GM19238 (cell line): ENCODE measurements around the gene GMPR2.

Experiments
- DNase-seq: peaks from one replicate; pipeline ENCODE4 v3.0.0; 2011; ENCODE audit warnings: low spot score; ENCODE audit not compliant: insufficient read length

Gene GMPR2

DNA sequence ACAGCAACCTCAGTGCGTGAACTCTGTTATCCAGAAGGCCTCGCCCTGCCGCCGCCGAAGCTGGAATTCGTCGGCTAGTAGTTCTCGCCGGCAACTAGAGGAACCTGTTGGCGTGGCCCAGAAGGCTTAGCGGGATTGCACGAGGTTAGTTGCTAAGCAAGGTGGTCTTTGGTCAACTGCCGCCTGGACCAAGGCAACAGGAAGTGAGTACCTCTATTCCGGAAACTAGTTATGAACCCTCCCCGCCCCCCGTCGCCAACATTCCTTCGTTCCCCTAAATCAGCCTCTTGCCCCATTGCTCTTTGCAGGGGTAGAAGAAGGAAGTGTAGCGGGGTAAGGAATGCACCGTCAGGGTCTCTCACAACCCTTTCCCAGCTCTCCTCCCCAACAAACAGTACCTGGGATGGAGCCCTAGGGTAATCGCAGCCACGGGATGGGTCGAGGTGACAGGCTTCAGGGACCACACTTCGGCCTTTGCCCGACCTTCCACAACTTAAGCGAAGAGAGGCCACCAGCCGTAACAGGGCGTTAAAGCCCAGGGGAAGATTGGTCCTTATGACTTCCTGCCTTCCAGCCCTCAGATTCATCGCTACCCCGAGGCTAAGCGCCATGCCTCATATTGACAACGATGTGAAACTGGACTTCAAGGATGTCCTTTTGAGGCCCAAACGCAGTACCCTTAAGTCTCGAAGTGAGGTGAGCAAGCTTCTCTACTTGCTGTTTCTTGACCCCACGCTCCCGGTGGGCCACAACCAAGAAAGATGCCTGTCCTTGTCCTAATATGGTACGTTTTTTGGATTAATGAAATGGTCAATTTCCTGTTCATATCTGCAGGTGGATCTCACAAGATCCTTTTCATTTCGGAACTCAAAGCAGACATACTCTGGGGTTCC lies at the start of gene GMPR2:
Gene GMPR2, plus strand, starts transcription at position 285 of the 893 bp plus-strand sequence. Its CDS starts 325 bp downstream, at position 610.
- DNase-seq, result no peak

DNA sequence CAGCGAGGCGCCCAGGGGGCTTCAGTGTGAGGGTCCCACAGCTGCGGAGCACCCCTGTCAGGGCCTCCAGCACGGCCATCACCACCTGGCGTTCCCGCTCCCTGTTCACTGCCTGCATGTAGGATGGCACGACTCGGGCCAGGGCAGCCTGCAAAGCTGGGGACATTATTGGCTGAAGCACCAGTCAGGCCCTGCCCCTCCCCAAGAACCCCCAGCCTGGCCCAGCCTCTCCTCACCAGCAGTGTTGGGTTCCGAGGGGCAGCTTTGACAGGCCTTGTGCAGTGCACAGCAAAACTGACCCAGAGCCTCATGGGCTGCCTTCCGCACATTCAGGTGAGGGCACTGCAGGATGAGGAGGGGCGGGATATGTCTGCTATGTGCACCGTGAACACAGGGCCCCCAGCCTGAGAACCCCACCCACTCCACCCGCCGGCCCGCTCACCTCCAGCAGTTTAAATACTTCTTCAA lies 49.7 kb upstream of the GMPR2 start:
- no peak for DNase-seq

GRCh38 chr14:24184104-24184970 lies 48.4 kb upstream of the GMPR2 start:
- DNase-seq, result no peak

GRCh38 chr14:24185026-24185425 lies 47.7 kb upstream of the GMPR2 start:
- DNase-seq, result no peak

- no peak for DNase-seq
Observed at GRCh38 chr14:24185741-24186140, 47.0 kb upstream of the GMPR2 start.

DNA sequence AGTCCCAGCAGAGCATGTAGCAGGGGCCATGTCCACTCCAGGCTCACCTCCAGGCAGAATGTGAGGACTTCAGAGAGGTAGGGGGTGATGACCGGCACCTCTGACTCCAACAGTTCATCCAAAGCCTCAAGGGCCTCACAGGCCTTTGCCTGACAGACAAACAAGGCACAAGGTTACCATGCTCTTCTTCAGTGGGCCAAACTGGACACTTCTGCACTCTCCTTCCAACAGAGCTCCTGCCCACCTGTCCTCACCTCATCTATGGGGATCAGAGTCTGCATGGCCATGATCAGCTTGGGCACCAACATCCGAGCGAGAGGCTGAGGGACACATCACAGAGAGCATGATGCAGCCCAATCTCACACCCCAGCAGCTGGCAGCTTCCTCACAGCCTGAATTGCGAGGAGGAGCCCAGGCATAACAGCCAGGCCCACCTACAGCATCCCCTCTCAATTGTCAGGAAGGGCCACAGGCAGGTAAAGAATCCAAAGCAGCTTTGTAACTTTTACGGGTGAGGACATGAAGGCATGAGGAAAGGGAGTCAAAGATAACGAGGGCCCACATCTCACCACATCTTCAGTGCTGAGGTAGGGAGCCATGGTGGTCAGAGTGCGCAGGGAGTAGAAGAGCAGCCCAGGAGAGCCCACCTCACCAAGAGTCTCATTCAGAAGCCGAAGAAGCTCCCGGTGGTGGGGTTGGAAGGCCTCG lies 45.7 kb upstream of the GMPR2 start:
- no peak for DNase-seq

DNA sequence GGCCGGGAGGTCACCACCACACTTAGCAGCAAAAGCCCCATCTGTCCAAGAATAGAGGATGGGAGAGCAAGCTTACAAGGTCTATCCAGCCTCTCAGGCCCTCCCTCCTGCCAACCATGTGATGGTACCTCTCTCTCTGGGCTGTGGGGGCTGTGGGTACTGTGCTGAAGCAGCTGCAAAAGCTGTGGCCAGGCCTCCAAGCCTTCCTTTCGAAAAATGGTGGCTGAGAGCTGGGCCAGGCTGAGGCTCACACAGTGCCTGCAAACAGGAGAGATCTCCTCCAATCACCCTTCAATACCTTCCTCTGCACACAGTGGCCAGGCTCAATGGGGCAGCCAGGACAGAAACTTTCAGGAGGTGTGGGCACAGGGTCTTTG lies 45.2 kb upstream of the GMPR2 start:
- DNase-seq, result no peak

- peak; percentile 99 for DNase-seq
Observed at GRCh38 chr14:24188251-24189058, 44.3 kb upstream of the GMPR2 start, which contains the start of gene IPO4. IPO4 (minus strand) TSS chr14:24188816; CDS start chr14:24188787, 29 bp downstream.

DNA sequence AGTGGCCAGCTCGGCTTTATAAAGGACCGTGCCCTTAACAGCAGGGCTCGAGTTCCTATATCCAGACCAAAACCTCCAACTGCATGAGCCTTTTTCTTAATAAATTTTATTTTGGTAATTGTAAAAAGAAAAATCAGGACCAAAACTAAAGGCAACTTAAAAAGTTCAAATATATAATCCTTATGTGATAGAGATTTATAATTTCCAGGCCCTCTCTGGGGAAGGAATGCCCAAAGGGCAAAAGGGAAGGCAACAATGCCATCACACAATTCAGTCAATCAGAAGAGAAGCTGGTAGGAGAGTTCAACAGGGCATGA lies 43.7 kb upstream of the GMPR2 start:
- no peak for DNase-seq

DNA sequence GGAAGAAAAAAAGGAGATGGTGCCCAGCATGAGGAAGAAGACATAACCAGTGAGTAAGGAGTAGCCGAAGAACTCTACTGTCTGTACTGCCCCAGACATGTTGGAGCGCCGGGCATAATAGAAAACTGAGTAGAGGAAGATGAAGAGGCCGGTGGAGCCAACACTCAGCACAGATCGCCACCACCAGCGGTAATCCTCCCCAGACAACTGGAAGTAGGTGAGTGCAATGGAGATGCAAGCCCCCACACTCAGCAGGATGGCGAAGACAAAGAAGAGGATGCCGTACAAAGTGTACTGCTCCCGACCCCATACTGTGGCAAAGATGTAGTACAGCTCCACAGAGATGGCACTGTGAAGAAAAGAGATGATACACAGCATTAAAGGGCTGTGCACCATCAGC lies 43.3 kb upstream of the GMPR2 start:
- DNase-seq, result no peak

- DNase-seq, result no peak
Observed at GRCh38 chr14:24190416-24190815, 42.3 kb upstream of the GMPR2 start.

DNA sequence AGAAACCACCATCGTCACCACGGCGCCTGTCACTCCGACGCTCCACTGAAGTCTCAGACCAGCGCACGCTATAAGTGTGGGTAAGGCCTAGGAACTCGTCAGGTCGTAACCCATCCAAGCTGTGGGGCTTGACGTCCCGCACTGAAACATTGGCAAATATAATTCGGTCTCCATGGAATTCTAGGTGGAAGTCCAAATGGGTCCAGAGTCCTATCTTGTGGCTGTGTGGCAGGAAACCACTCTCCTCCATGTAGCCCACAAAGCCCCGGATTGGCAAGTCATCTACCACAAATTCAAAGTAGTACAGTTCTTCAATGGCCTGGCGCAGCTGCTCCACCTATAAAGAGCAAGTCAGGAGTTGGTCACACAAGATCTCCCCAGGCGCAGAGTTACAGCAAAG lies 39.8 kb upstream of the GMPR2 start:
- DNase-seq, result no peak

DNA sequence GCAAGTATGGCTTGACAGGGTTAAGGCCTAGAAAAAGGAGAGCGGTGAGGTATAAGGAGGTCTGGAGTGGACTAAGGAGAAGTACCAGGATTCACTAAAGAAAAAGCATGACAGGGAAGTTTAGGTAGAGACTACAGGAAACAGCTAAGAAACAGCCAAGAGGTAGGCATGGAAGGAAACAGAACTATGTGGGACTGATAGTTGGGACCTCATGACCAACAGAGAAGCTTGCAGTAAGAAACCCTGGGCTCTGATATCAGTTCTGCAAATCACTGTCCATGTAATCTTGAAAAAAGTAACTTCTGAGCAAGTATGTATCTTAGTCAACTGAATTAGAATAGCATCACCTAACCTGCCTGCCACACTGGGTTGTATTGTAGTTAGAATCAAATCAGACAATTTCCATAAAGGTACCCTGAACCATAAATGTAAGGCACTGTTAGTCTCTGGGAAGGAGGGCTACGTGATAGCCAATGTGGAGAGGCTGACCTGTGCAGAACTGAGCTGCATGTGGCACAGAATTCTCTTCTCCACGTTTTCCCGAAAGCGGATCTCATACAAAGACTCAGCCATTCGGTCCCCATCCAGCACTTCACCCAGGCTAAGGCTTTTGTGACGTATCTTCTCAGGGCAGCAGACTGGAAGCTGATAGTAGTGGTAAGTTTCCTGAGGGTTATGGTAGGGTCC lies 38.4 kb upstream of the GMPR2 start:
- DNase-seq, result no peak

- DNase-seq, result no peak
Observed at GRCh38 chr14:24194873-24195185, 37.9 kb upstream of the GMPR2 start.

DNA sequence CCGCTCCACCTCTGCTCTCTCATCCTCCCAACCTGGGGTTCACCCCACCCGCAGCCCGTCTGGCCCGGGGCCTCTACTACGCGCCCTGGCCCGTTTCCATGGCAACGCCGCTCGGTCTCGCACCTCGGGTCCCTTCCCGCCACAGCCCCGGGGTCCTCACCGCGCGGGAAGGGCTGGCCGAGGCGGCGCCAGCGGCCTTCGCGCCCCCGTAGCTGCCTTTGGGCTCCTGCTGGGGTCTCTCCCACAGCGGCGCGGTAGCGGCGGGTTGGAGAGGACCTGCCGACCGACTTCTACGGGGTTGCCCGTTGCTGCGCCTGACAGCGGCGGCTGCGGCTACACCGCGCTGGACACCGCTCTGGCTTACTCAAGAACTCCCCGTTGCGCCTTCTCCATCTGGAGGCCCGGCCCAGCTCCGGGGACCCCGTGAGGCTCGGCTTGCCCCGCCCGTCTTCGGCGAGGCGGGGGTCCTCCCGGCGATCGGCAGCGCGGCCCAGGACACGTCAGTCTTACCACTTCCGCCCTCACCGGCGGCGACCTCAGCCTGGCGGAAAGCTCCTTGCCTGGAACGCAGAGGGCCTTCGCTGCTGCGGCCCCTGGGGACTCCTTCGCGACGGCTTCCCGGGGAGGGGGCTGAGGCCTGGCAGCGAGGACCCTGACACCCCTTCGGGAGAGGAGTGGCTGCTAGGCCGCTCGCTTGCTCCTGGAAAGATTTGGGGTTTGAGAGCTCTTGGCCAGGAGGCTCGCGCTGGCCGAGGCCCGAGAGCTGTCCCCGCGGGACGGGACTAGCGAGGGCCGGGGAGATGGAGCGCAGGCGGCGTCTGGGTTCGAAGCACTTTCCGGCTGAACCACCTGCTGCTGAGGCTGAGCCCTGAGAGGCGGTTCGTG lies 37.3 kb upstream of the GMPR2 start, which contains the start of gene TM9SF1:
Gene TM9SF1, minus strand, starts transcription at position 256 of the 885 bp plus-strand sequence. CDS start 422 bp downstream, outside the sequence.
- DNase-seq, result peak; percentile 93

GRCh38 chr14:24196071-24197055 lies 36.4 kb upstream of the GMPR2 start:
- DNase-seq, result peak; percentile 35

- no peak for DNase-seq
Observed at GRCh38 chr14:24197056-24197450, 35.7 kb upstream of the GMPR2 start.
